ENCODE results near the gene CCSER1. TPM values are rescaled to one million over a fixed set of nuclear protein-coding genes. Genes with fewer than 3 reads are reported as not detected.

CCSER1 gene
- total and polyA plus RNA-seq, 2 experiments from 2014 or later, result 2.9 to 3.4 TPM

- no peak for TF ChIP-seq ZNF462 (CRISPR knock-in tag; IDR thresholded peaks at IDR 0.05)
These were observed 54.5 kb downstream of the CCSER1 start (continued) for GRCh38 chr4:90181644-90182043.

GRCh38 chr4:90183254-90183653 is 56.1 kb downstream of the CCSER1 start:
- Histone ChIP-seq H3K27ac (ENCODE audit: low read depth) (no peak overlapping the region), H3K4me3 (no peak overlapping the region), H3K79me2 (replicated peaks; ENCODE audit: insufficient read depth) (no peaks in the 10 kb centered on the region), H4K20me1 (replicated peaks; ENCODE audit: insufficient read depth) (no peaks in the 10 kb centered on the region), H2AFZ (no peak overlapping the region), H3K27me3 (ENCODE audit: insufficient read depth) (no peaks in the 10 kb centered on the region), H3K4me2 (no peak overlapping the region), H3K4me1 (ENCODE audit: insufficient read depth) (peaks cover 19% of the 10 kb centered on the region), H3K9me2 (ENCODE audit: insufficient read depth) (no peaks in the 10 kb centered on the region), H3F3A (replicated peaks; ENCODE audit: low read depth) (no peaks in the 10 kb centered on the region), H3K36me3 (ENCODE audit: insufficient read depth) (no peaks in the 10 kb centered on the region)
- TF ChIP-seq CTCF (conservative IDR thresholded peaks at IDR 0.05; ENCODE audit: low read depth in 2 of 2) (no peak), REST (IDR thresholded peaks at IDR 0.05; ENCODE audit: unreplicated experiment) (no peak), ZNF114 (CRISPR knock-in tag; IDR thresholded peaks at IDR 0.05) (no peak), ETS1 (IDR thresholded peaks at IDR 0.05) (no peak), JUNB (IDR thresholded peaks at IDR 0.05; ENCODE audit: unreplicated experiment) (no peak), ZNF331 (CRISPR knock-in tag; IDR thresholded peaks at IDR 0.05; ENCODE audit: low read depth) (no peak)
- Mint-ChIP-seq H3K4me3 (no peak overlapping the region), H3K4me1 (peaks cover 25% of the 10 kb centered on the region), H3K27me3 (ENCODE audit: insufficient read depth, low read depth, poor library complexity) (no peaks in the 10 kb centered on the region), H3K36me3 (ENCODE audit: low read depth) (no peaks in the 10 kb centered on the region), H3K27ac (no peak overlapping the region), H3K9me3 (no peaks in the 10 kb centered on the region)
- DNase-seq (ENCODE audit: low spot score), result no peak
- no peak for ATAC-seq
